Pericardium fibroblast (primary cell): ENCODE results near the gene PRM3. TPM values are rescaled to one million over a fixed set of nuclear protein-coding genes. Genes with fewer than 3 reads are reported as not detected.

Experiments used
- total RNA-seq: library from RNA; depleted of rRNA; stranded (reverse); fragments of >200 nt; gene quantifications from 2 replicates; pipeline ENCODE4 v1.2.3, GENCODE V29; 2015

Gene PRM3, protein sequence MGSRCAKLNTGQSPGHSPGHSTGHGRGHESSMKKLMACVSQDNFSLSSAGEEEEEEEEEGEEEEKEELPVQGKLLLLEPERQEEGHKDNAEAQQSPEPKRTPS
- not detected in 2 replicates for total RNA-seq

DNA sequence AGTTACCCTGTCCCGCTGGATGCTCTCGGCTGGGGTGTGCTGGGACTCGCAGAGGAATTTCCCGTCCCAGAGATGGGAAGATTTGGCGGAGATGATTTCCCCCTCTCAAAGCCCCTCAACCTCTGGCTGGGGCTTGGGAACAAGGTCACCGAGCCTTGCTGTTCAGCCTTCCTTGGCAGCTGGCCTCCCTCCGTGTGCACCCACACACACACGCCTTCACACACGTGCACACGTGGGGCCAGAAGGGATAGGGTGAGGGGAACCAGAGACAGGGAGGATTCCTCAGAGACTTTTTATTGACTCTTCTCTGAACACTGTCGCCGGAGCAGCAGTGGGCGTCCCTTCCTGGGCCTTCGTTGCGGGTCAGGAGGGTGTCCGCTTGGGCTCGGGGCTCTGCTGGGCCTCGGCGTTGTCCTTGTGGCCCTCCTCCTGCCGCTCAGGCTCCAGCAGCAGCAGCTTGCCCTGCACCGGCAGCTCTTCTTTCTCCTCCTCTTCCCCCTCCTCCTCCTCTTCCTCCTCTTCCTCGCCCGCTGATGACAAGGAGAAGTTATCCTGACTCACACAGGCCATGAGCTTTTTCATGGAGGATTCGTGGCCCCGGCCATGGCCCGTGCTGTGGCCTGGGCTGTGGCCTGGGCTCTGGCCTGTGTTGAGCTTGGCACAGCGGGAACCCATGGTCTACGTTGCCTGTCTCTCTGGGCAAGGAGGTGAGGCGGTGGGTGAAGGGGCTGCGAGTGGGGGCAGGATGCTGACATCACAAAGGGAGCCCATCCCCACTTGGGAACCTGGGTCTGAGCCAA lies at the start of gene PRM3:
TSS of gene PRM3 (minus strand) at position 709 of the 800 bp plus-strand sequence. CDS start at position 675, 34 bp downstream.

DNA sequence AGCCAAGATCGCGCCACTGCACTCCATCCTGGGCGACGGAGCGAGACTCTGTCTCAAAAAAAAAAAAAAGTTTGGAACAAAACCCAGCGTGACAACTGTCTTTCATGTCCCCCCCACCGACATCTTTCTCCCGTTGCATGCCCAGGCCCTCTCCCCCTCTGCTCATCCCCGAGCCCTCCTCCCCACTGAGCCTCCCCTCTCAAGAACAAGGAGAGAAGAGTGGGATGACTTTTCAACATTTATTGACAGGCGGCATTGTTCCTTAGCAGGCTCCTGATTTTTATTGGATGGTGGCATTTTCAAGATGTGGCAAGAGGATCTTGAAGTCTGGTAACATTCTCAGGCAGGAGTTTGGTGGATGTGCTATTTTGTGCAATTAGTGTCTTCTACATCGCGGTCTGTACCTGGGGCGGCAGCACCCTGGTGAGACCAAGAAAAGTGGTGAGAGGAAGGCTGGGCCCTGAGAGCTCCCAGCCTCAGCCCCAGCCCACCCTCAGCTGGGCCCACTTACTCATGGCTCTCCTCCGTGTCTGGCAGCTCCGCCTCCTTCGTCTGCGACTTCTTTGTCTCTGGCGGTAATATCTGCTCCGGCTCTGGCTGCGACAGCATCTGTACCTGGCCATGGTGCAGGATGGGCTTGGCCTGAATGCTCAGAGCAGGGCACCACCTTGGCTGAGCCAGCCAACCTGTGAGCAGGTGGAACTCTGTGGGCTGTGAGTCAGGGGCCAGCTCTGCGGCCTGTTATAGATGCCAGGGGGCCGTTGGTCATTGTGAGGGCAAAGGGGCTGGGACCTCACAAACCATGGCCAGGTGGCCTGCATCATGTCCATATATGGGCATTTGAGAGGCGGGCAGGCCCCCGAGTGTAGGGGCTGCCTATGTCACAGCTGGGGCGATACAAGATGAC lies 7.4 kb upstream of the PRM3 start, which contains the start of gene PRM1:
TSS of gene PRM1 (minus strand) at position 715 of the 907 bp plus-strand sequence. CDS start at position 623, 92 bp downstream.

DNA sequence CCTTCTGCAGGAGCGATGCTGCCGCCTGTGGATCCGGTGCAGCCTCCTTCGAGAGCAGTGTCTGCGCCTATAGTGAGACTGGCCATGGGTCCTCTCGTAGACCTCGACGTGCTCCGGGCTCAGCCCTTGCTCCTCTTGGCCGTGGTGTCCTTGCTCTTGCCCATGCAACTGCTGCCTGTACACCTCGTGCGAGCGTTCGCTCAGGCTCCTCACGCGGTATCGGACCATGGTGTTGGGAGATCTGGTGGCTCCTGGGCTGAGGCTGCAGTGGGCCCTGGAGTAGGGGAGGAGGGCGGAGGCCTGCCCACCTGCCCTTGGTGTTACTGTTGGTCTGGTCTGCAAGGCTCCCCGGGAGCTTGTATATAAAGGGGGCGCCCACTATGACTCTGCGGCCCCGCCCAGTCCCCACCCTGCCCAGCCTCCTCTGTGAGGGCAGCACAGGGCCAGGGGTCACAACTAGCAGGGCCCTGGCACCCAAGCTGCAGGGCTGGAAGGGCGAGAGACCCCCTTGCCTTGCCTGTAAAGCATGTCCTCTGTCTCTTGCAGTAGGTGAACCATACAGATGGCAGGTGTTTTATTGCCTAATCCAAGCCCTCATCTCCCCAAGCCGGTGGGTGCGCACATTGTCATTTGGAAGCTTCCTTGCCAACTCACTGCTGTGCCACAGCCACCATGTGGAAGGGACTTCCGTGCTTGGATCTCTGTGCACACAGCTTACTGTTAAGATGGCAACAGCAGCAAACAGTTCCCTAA lies 2.9 kb upstream of the PRM3 start, which contains the start of gene PRM2:
TSS of gene PRM2 (minus strand) at position 338 of the 753 bp plus-strand sequence. CDS start at position 228, 110 bp downstream.

DNA sequence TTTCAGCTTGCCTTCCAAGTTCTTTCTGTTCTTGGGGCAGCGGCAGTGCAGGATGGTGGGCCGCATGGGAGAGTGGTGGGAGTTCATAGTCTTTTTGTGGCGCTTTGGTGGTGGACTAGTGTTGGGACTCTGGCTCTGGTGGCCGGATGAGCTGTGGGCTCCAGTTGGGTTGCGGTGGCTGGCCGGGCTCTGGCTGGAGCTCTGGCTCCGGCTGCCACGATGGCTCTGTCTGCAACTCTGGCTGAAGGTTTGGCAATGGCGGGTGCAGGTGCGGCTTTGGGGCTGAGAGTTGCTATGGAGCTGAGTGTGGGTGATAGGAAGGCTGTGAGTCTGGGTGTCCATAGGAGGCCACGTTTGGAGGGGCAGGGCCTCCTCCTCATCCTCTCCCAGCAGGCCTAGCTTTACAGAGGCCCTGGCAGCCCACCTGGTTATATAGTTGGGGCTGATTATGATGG lies 4.5 kb downstream of the PRM3 start, which contains the start of gene TNP2:
TSS of gene TNP2 (minus strand) at position 405 of the 455 bp plus-strand sequence. CDS start at position 342, 63 bp downstream.

DNA sequence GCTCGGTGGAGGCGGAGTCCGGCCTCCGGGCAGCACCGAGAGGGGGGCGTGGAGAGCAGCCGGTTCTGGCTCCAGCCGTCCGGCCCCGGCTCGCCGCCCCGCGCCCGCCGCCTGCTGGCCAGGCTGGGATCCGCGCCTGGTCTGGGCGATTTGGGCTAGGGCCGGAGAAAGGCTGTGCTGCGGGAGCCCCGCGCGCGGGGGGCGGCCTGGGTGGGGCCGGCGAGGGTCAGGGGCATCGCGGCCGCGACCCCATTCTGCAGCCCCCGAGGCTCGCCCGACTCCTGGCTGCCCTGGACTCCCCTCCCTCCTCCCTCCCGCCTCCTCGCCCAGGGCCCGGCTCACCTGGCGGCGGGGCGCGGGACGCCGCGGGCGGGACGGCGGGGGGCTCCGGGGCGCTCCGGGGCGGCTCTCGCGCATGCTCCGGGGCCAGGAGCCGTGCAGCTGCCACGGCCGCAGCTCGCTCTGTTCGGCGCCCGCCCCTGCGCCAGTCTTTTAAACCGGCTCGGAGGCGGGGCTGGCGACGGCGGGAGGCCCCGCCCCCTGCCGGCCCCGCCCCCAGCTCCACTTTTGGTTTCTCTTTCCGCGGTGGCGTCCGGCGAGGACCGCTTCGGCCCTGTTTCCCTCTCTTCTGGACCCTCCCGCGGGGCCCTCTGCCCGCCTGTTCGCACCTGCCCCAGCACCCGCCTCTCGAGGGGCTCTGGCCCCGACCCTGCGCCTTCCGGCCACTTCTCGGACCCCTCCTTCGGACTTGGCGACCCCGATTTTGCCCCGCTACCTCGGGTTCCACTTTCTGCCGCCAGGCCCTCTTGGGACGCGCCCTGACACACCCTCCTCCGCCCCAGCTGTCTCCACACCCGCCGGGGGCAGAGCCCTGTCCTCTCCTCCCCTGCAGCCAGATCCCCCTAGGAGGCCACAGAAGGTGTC lies 17.4 kb downstream of the PRM3 start, which contains the start of gene SOCS1:
TSS of gene SOCS1 (minus strand) at position 468 of the 924 bp plus-strand sequence. CDS start 726 bp downstream, outside the sequence.

Other genes starting within 250 kb of the PRM3 start
- gene SOCS1, start 17.4 kb downstream of the PRM3 start, total RNA-seq, result 3.2 and 5.7 TPM in 2 replicates
- gene TNP2, start 4.3 kb downstream of the PRM3 start, total RNA-seq, result not detected in 2 replicates
- not detected in 2 replicates for gene PRM2, start 2.9 kb upstream of the PRM3 start, total RNA-seq
- gene PRM1, start 7.7 kb upstream of the PRM3 start, total RNA-seq, result not detected in 2 replicates
- 1.9 and 2.8 TPM in 2 replicates for gene RMI2, start 71.8 kb upstream of the PRM3 start, total RNA-seq